OCI-LY7 (cell line): ENCODE data around the gene ERN1.

ENCODE experiments used
- EZH2phosphoT487 ChIP-seq: fragments of 200-600 bp; sonication (generic); IDR thresholded peaks from 2 replicates; pipeline ENCODE4 v1.6.1; 2018; ENCODE audit warnings: low read depth, borderline replicate concordance, mild to moderate bottlenecking, mixed run types, antibody characterized with exemption, low read length, moderate library complexity, mixed read lengths
- TF ChIP-seq, protein P1 (sequence below): fragments of 200-600 bp; sonication (generic); conservative IDR thresholded peaks from 2 replicates; pipeline ENCODE4 v1.5.1; 2014; ENCODE audit warnings: mild to moderate bottlenecking, antibody characterized with exemption, low read length, moderate library complexity, mixed read lengths

DNA sequence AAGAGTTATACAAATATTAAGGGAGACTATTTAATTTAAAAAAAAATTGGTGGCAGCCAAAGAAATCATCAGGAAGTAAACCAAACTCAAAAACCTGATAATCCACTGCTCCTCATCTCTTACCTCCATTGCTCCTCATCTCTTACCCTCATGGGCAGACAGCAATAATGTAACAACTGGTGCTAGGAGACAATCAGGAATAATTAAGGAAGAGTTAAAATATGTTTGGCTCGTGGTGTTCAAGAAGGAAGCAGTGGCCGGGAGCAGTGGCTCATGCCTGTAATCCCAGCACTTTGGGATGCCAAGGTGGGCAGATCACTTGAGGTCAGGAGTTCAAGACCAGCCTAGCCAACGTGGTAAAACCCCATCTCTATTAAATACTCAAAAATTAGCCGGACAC, 18.1 kb downstream of the ERN1 start:
- TF ChIP-seq, protein P1, sequence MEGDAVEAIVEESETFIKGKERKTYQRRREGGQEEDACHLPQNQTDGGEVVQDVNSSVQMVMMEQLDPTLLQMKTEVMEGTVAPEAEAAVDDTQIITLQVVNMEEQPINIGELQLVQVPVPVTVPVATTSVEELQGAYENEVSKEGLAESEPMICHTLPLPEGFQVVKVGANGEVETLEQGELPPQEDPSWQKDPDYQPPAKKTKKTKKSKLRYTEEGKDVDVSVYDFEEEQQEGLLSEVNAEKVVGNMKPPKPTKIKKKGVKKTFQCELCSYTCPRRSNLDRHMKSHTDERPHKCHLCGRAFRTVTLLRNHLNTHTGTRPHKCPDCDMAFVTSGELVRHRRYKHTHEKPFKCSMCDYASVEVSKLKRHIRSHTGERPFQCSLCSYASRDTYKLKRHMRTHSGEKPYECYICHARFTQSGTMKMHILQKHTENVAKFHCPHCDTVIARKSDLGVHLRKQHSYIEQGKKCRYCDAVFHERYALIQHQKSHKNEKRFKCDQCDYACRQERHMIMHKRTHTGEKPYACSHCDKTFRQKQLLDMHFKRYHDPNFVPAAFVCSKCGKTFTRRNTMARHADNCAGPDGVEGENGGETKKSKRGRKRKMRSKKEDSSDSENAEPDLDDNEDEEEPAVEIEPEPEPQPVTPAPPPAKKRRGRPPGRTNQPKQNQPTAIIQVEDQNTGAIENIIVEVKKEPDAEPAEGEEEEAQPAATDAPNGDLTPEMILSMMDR, result no peak
- no peak for TF ChIP-seq EZH2phosphoT487
